ENCODE measurements around the gene MDFI. TPM values are rescaled to one million over a fixed set of nuclear protein-coding genes. Genes with fewer than 3 reads are reported as not detected.

Gene MDFI
- polyA plus RNA-seq, 1 of the 3 experiments (the other 2 are of a cell fraction), result 7.0 TPM

DNA sequence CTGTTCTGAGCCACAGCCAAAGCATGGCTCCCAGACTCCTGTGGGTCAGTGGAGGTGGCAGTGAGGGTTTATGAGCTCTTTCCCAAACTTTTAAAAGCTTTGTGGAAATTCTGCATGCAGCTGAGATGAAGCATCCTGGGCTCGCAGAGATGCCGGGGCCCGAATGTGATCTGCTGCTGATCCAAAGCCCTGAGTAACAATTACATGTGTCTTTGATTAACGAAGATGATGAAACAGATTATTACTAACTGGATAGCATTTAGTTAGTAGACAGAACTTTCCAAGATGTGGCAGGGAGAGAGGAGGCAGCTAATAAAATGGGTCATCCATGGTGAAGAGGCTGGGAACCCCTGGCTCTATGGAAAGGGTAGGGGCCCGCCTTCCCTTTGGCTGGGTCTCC is 43.9 kb upstream of the MDFI start:
- Histone ChIP-seq H3F3A (replicated peaks; ENCODE audit: insufficient read depth) (no peaks in the 10 kb centered on the region), H4K20me1 (ENCODE audit: insufficient read depth) (no peaks in the 10 kb centered on the region), H3K4me1 (ENCODE audit: control insufficient read depth in 1 of 2, insufficient read depth in 2 of 2, low read depth in 1 of 2, low read length in 1 of 2) (peaks cover 0 to 11% of the 10 kb centered on the region in 2 experiments; a peak in 1 of 4 replicates), H3K4me2 (no peak overlapping the region), H3K36me3 (replicated peaks in 1 of 2; ENCODE audit: control insufficient read depth in 1 of 2, insufficient read depth in 2 of 2, low read length in 1 of 2) (peaks cover 0 to 20% of the 10 kb centered on the region in 2 experiments), H2AFZ (ENCODE audit: low read depth) (no peak overlapping the region), H3K9me3 (no peaks in the 10 kb centered on the region), H3K79me2 (ENCODE audit: insufficient read depth) (no peaks in the 10 kb centered on the region), H3K27me3 (ENCODE audit: insufficient read depth) (no peaks in the 10 kb centered on the region), H3K9me2 (no peaks in the 10 kb centered on the region), H3K27ac (ENCODE audit: low read depth in 2 of 2, low read length in 1 of 2) (no peak overlapping the region), H3K9ac (no peak overlapping the region), H3K4me3 (ENCODE audit: low read depth in 2 of 2, low read length in 1 of 2) (no peak overlapping the region)
- CTCF ChIA-PET, result interaction anchor here (1.0 to 20.7 kb wide), 11 partner anchors 9 to 224 kb away, joined by 3 to 504 read pairs (median 5); no protein-coding TSS in a partner anchor
- POLR2A ChIA-PET, result no interaction called here
- TF ChIP-seq POLR2AphosphoS5 (IDR thresholded peaks at IDR 0.05; ENCODE audit: low read depth, low read length) (no peak), SMC3 (IDR thresholded peaks at IDR 0.05; ENCODE audit: low read depth, low read length) (no peak), TAF1 (IDR thresholded peaks at IDR 0.05; ENCODE audit: borderline replicate concordance, low read depth, low read length) (no peak), RCOR1 (IDR thresholded peaks at IDR 0.05; ENCODE audit: low read length) (no peak), RXRA (IDR thresholded peaks at IDR 0.05; ENCODE audit: borderline replicate concordance, low read depth) (no peak), NFIC (IDR thresholded peaks at IDR 0.05; ENCODE audit: borderline replicate concordance) (no peak), RFX5 (IDR thresholded peaks at IDR 0.05; ENCODE audit: low read length) (no peak), RAD21 (IDR thresholded peaks at IDR 0.05; ENCODE audit: low read length) (no peak), NRF1 (IDR thresholded peaks at IDR 0.05; ENCODE audit: low read depth, low read length) (no peak), FOSL2 (IDR thresholded peaks at IDR 0.05; ENCODE audit: borderline replicate concordance, low read depth) (no peak), TCF12 (IDR thresholded peaks at IDR 0.05) (no peak), YY1 (IDR thresholded peaks at IDR 0.05; ENCODE audit: low read depth) (no peak), GATA2 (CRISPR knock-in tag; IDR thresholded peaks at IDR 0.05) (no peak)
- TF ChIP-seq, protein P1, sequence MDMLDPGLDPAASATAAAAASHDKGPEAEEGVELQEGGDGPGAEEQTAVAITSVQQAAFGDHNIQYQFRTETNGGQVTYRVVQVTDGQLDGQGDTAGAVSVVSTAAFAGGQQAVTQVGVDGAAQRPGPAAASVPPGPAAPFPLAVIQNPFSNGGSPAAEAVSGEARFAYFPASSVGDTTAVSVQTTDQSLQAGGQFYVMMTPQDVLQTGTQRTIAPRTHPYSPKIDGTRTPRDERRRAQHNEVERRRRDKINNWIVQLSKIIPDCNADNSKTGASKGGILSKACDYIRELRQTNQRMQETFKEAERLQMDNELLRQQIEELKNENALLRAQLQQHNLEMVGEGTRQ (IDR thresholded peaks at IDR 0.05; ENCODE audit: borderline replicate concordance, low read depth, low read length), result no peak
- TF ChIP-seq, protein P2, sequence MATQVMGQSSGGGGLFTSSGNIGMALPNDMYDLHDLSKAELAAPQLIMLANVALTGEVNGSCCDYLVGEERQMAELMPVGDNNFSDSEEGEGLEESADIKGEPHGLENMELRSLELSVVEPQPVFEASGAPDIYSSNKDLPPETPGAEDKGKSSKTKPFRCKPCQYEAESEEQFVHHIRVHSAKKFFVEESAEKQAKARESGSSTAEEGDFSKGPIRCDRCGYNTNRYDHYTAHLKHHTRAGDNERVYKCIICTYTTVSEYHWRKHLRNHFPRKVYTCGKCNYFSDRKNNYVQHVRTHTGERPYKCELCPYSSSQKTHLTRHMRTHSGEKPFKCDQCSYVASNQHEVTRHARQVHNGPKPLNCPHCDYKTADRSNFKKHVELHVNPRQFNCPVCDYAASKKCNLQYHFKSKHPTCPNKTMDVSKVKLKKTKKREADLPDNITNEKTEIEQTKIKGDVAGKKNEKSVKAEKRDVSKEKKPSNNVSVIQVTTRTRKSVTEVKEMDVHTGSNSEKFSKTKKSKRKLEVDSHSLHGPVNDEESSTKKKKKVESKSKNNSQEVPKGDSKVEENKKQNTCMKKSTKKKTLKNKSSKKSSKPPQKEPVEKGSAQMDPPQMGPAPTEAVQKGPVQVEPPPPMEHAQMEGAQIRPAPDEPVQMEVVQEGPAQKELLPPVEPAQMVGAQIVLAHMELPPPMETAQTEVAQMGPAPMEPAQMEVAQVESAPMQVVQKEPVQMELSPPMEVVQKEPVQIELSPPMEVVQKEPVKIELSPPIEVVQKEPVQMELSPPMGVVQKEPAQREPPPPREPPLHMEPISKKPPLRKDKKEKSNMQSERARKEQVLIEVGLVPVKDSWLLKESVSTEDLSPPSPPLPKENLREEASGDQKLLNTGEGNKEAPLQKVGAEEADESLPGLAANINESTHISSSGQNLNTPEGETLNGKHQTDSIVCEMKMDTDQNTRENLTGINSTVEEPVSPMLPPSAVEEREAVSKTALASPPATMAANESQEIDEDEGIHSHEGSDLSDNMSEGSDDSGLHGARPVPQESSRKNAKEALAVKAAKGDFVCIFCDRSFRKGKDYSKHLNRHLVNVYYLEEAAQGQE (IDR thresholded peaks at IDR 0.05; ENCODE audit: low read depth, low read length), result no peak
- TF ChIP-seq, protein P3, sequence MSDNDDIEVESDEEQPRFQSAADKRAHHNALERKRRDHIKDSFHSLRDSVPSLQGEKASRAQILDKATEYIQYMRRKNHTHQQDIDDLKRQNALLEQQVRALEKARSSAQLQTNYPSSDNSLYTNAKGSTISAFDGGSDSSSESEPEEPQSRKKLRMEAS (IDR thresholded peaks at IDR 0.05; ENCODE audit: low read depth), result no peak
- TF ChIP-seq, protein P4, sequence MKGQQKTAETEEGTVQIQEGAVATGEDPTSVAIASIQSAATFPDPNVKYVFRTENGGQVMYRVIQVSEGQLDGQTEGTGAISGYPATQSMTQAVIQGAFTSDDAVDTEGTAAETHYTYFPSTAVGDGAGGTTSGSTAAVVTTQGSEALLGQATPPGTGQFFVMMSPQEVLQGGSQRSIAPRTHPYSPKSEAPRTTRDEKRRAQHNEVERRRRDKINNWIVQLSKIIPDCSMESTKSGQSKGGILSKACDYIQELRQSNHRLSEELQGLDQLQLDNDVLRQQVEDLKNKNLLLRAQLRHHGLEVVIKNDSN (IDR thresholded peaks at IDR 0.05; ENCODE audit: borderline replicate concordance, low read depth), result no peak
- WGBS (ENCODE audit: low lambda C conversion rate), result 72% methylated on average over 5 of the region's 5 CpGs
- no peak for DNase-seq

Data from SK-N-SH (cell line).